LNCAP (cell line): ENCODE results near the gene HES4.

ENCODE experiments used
- TF ChIP-seq, protein P1 (sequence below): fragments of 450-650 bp; IDR thresholded peaks from 2 replicates; pipeline ENCODE4 v1.5.1; 2017; ENCODE audit warnings: mild to moderate bottlenecking

Gene HES4

GRCh38 chr1:980602-981395 is 19.1 kb downstream of the HES4 start:
- TF ChIP-seq, protein P1, sequence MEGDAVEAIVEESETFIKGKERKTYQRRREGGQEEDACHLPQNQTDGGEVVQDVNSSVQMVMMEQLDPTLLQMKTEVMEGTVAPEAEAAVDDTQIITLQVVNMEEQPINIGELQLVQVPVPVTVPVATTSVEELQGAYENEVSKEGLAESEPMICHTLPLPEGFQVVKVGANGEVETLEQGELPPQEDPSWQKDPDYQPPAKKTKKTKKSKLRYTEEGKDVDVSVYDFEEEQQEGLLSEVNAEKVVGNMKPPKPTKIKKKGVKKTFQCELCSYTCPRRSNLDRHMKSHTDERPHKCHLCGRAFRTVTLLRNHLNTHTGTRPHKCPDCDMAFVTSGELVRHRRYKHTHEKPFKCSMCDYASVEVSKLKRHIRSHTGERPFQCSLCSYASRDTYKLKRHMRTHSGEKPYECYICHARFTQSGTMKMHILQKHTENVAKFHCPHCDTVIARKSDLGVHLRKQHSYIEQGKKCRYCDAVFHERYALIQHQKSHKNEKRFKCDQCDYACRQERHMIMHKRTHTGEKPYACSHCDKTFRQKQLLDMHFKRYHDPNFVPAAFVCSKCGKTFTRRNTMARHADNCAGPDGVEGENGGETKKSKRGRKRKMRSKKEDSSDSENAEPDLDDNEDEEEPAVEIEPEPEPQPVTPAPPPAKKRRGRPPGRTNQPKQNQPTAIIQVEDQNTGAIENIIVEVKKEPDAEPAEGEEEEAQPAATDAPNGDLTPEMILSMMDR: no peak

- TF ChIP-seq, protein P1: no peak
These were observed 19.7 kb downstream of the HES4 start for GRCh38 chr1:980137-980571.

DNA sequence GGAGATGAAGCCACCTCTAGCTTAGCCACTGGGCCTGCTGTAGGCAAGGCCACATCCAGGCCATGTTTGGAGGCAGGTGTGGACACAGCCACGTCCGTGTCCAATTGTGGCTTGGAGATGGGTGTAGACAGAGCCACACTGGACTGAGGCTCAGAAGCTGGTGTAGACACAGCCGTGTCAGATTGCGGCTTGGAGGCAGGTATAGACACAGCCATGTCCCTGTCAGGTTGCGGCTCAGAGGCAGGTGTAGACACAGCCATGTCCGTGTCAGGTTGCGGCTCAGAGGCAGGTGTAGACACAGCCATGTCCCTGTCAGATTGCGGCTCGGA is 20.2 kb downstream of the HES4 start:
- TF ChIP-seq, protein P1: no peak

- TF ChIP-seq, protein P1: no peak
These were observed 20.8 kb downstream of the HES4 start for GRCh38 chr1:978835-979743.

- TF ChIP-seq, protein P1: no peak
These were observed 21.6 kb downstream of the HES4 start for GRCh38 chr1:978069-978834.

- TF ChIP-seq, protein P1: peak; percentile 56
These were observed 23.8 kb downstream of the HES4 start for GRCh38 chr1:975896-976683.

GRCh38 chr1:975365-975764 is 24.5 kb downstream of the HES4 start:
- TF ChIP-seq, protein P1: no peak
